Osteocyte (in vitro differentiated cells): Measurements from ENCODE around the gene PRRC2B. TPM values are rescaled to one million over a fixed set of nuclear protein-coding genes. Genes with fewer than 3 reads are reported as not detected.
"Not testable (repeated sequence)": the region's sequence is repeated elsewhere in the genome, so short reads cannot be mapped to it uniquely, and the experiment has no call there.

Experiments
- DNase-seq: peaks from one replicate; pipeline ENCODE4 v3.0.0; 2021; ENCODE audit warnings: mixed read lengths; ENCODE audit not compliant: unreplicated experiment; ENCODE audit errors: extremely low spot score
- H3K27ac Mint-ChIP-seq: one replicate; pipeline ENCODE4 v1.8.0; 2021; ENCODE audit warnings: mild to moderate bottlenecking, mixed read lengths; ENCODE audit not compliant: unreplicated experiment
- H3K27me3 Mint-ChIP-seq: one replicate; pipeline ENCODE4 v1.8.0; 2021; ENCODE audit warnings: mixed read lengths; ENCODE audit not compliant: unreplicated experiment
- H3K36me3 Mint-ChIP-seq: one replicate; pipeline ENCODE4 v1.8.0; 2021; ENCODE audit warnings: mixed read lengths; ENCODE audit not compliant: unreplicated experiment
- H3K4me1 Mint-ChIP-seq: one replicate; pipeline ENCODE4 v1.8.0; 2021; ENCODE audit warnings: mixed read lengths; ENCODE audit not compliant: unreplicated experiment
- H3K4me3 Mint-ChIP-seq: one replicate; pipeline ENCODE4 v1.8.0; 2021; ENCODE audit warnings: mild to moderate bottlenecking, moderate library complexity, mixed read lengths; ENCODE audit not compliant: unreplicated experiment
- H3K9me3 Mint-ChIP-seq: one replicate; pipeline ENCODE4 v1.8.0; 2021; ENCODE audit warnings: mixed read lengths; ENCODE audit not compliant: unreplicated experiment
- total RNA-seq: library from RNA; stranded (reverse); gene quantifications from 2 replicates; pipeline ENCODE4 v1.2.1, GENCODE V29; 2021
- TF ChIP-seq, protein P1 (sequence below): fragments of 200-600 bp; sonication (generic); IDR thresholded peaks from 2 replicates; pipeline ENCODE4 v1.5.0; 2021; ENCODE audit warnings: antibody characterized with exemption, mild to moderate bottlenecking, moderate library complexity

The PRRC2B gene
- total RNA-seq, 1 donor from 2014 or later, result 290 TPM

DNA sequence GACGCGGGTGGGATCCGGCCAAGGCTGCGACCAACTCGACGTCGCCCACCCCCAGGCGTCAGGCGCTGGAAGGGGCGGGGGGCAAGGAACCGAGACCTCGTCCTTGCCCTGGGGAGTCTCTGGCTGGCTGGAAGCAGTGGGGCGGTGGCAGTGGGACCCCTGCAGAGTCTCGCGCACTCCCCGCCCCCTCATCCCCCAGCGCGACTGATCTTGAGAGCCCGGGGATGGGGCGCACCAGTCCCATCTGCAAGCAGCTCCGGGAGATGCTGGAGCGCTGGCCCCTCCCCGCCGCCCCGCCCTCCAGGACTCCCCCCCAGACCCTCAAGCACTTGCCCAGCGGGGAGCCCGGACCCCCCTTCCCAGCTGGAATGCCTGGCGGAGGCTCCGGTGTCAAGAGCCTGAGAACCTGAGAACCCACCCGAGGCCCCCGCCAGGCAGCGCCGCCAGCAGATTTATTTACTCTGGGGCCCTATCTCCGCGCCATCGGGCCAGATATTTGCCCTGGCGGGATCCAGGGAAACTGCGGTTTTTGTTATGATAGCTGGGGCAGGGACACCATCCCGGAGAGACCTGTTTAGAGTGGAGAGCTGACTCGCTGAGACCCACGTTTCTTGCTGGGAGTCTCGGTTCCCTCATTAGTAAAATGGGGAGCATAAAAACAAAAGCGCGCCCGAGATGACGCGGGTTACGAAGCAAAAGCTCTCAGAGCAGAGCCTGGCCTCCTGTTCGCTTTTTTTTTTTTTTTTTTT is 152.6 kb downstream of the PRRC2B start:
- H3K36me3 Mint-ChIP-seq, result peaks cover 6% of the 10 kb centered on the region
- no peak overlapping the region for H3K27ac Mint-ChIP-seq
- H3K9me3 Mint-ChIP-seq, result peaks cover 13% of the 10 kb centered on the region
- H3K27me3 Mint-ChIP-seq, result peaks cover 33% of the 10 kb centered on the region
- H3K4me1 Mint-ChIP-seq, result no peaks in the 10 kb centered on the region
- no peak overlapping the region for H3K4me3 Mint-ChIP-seq
- TF ChIP-seq, protein P1, sequence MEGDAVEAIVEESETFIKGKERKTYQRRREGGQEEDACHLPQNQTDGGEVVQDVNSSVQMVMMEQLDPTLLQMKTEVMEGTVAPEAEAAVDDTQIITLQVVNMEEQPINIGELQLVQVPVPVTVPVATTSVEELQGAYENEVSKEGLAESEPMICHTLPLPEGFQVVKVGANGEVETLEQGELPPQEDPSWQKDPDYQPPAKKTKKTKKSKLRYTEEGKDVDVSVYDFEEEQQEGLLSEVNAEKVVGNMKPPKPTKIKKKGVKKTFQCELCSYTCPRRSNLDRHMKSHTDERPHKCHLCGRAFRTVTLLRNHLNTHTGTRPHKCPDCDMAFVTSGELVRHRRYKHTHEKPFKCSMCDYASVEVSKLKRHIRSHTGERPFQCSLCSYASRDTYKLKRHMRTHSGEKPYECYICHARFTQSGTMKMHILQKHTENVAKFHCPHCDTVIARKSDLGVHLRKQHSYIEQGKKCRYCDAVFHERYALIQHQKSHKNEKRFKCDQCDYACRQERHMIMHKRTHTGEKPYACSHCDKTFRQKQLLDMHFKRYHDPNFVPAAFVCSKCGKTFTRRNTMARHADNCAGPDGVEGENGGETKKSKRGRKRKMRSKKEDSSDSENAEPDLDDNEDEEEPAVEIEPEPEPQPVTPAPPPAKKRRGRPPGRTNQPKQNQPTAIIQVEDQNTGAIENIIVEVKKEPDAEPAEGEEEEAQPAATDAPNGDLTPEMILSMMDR, result no peak
- DNase-seq, result no peak

DNA sequence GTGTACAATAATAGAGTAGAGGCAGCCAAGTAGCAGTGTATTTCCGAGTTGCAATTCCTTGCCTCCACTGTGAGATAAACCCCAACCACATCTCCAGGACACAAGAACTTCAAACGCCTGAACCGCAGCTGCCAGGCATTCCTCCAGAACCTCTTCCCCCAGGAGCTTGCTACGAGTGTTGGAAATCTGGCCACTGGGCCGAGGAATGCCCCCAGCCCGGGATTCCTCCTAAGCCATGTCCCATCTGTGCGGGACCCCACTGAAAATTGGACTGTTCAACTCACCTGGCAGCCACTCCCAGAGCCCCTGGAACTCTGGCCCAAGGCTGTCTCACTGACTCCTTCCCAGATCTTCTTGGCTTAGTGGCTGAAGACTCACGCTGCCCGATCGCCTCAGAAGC is 155.3 kb downstream of the PRRC2B start:
- H3K4me3 Mint-ChIP-seq, H3K4me1 Mint-ChIP-seq, H3K36me3 Mint-ChIP-seq, H3K9me3 Mint-ChIP-seq, H3K27ac Mint-ChIP-seq, DNase-seq: not testable (repeated sequence)
- H3K27me3 Mint-ChIP-seq, result peaks cover 38% of the 10 kb centered on the region

Other genes starting within 250 kb of the PRRC2B start
- gene FAM78A, start 117.6 kb upstream of the PRRC2B start, total RNA-seq, result 1.0 and 1.1 TPM in 2 replicates
- 0.68 and 0.73 TPM in 2 replicates for gene PLPP7, start 104.4 kb upstream of the PRRC2B start, total RNA-seq
- gene POMT1, start 108.8 kb downstream of the PRRC2B start, total RNA-seq, result 53.3 and 54.8 TPM in 2 replicates
- gene UCK1, start 137.2 kb downstream of the PRRC2B start, total RNA-seq, result 30.7 and 32.2 TPM in 2 replicates
- not detected in 2 replicates for gene PRRT1B, start 151.4 kb downstream of the PRRC2B start, total RNA-seq